Measurements from ENCODE around the gene OR4S2.

Gene OR4S2

GRCh38 chr11:55701429-55701828, 53.3 kb downstream of the OR4S2 start:
- no peaks in the 10 kb centered on the region for H3K27me3 ChIP-seq (replicated peaks)
- TF ChIP-seq CTCF (IDR thresholded peaks at IDR 0.05; ENCODE audit: low read depth, low read length, missing control alignments): no peak
- in situ Hi-C loops (cut with HindIII; ENCODE audit: low pct_ligation_motif_present, low sequenced_read_pairs): no loop called here
- H3K27ac ChIP-seq: no peak overlapping the region
- no peak for DNase-seq
- no peak overlapping the region for H3K4me3 ChIP-seq (ENCODE audit: low read depth, low read length)
- H3K36me3 ChIP-seq (replicated peaks): no peaks in the 10 kb centered on the region
